ENCODE results near the gene KCNMA1. TPM values are rescaled to one million over a fixed set of nuclear protein-coding genes. Genes with fewer than 3 reads are reported as not detected.

Gene KCNMA1
- total and polyA plus RNA-seq, 3 donors from 2014 or later = 13.6 to 36.1 (median 24.7) TPM

DNA sequence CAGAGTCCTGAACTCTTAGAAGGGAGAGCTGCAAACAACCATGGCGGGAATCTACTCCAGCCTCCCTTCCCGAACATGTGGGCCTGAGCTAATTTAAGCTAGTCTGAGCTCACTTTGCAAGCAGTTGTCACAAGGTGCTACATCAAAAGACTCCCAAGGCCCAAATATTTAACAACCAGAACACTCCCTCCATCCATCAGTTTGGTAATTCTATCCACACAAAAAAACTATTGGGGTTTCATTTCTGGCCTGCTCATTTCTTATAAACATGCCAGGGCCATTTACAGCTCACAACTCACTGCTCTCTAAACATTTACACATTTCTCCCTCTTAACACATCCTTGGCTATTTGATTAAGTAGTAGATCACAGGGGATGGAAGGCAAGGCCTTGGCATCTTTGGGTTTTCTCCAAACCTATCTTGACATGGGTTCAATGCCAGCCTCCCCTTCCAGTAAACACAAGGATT, 263.4 kb downstream of the KCNMA1 start:
- 91 to 98% methylated on average over 2 of the region's 2 CpGs for WGBS, 2 donors
- no peaks in the 10 kb centered on the region for H3K9me3 ChIP-seq
- no peak overlapping the region for H3K4me3 ChIP-seq
- H3K27ac ChIP-seq = no peak overlapping the region
- H3K4me1 ChIP-seq = no peaks in the 10 kb centered on the region
- TF ChIP-seq, protein P1, sequence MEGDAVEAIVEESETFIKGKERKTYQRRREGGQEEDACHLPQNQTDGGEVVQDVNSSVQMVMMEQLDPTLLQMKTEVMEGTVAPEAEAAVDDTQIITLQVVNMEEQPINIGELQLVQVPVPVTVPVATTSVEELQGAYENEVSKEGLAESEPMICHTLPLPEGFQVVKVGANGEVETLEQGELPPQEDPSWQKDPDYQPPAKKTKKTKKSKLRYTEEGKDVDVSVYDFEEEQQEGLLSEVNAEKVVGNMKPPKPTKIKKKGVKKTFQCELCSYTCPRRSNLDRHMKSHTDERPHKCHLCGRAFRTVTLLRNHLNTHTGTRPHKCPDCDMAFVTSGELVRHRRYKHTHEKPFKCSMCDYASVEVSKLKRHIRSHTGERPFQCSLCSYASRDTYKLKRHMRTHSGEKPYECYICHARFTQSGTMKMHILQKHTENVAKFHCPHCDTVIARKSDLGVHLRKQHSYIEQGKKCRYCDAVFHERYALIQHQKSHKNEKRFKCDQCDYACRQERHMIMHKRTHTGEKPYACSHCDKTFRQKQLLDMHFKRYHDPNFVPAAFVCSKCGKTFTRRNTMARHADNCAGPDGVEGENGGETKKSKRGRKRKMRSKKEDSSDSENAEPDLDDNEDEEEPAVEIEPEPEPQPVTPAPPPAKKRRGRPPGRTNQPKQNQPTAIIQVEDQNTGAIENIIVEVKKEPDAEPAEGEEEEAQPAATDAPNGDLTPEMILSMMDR (IDR thresholded peaks at IDR 0.05) = no peak
- no peaks in the 10 kb centered on the region for H3K27me3 ChIP-seq
- intact Hi-C loops (cut with DNase I; ENCODE audit: low total_unique reads) = no loop called here
- DNase-seq = no peak
- H3K36me3 ChIP-seq (ENCODE audit: low read depth, missing control alignments) = no peaks in the 10 kb centered on the region

DNA sequence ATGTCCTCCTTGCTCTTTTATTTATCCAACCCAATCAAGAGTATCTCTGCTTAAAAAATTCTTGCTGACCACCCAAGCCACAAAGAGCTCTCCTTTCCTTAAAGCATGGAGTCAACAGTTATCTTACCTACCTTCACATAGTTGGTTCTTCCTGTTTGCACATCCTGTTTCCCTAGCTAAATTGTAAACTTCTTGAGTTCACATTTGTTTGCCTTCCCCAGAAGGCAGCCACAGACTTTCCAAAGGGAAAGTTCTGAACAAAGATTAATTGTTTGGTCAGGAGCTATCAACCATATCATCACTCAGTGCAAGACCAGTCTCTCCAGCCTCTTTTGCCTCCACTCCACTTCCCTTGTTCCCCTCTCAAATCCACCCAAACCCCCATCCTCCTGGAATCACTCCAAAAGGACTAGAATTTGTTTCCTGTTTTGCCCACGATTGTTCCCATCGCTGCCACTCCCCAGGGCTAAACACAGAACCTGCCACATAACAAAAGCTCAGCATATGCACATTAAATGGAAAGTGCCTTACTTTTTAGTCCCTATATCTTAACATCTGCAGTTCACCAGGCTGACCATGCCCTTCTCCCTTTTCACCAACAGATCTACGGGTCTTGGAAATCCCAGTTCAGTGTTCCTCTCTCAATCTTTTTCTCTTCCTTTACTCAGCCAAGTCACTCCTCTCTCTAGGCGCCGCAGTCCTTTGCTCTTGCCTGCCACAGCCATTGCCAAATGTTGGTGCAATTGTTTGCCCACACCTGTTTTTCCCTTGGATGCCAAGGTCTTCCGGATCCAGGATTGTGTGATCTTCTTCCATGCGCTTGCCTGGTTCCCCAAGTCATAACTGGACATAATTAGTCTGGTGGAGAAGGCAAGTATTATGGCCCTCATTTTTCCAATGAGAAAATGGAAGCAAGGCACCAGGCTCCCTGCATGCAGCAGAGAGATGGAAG, 265.5 kb downstream of the KCNMA1 start:
- DNase-seq = no peak
- intact Hi-C loops (cut with DNase I; ENCODE audit: low total_unique reads) = no loop called here

DNA sequence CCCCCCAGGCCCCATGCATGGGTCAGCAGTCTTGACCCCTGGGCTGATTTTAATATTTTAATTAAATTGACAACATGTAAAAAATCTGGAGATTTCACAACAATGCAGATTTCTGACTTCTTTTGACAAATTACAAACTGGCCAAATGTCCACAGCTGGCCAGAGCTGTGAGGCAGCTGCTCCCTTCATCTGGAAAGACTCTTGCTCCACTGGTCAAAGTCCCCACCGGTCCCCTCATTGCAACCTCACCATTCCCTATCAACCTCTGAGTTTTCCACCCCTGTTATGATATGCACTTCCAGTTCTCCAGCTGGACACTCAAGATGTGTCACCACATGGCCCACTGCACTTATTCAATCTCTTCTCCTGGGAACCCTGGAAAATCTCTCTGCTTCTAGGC, 266.2 kb downstream of the KCNMA1 start:
- TF ChIP-seq POLR2A (IDR thresholded peaks at IDR 0.05) = no peak
- TF ChIP-seq, protein P1 (IDR thresholded peaks at IDR 0.05) = no peak
- 74 to 90% methylated on average over 1 of the region's 1 CpG for WGBS, 2 donors
- Histone ChIP-seq H3K27me3 (no peaks in the 10 kb centered on the region), H3K36me3 (ENCODE audit: low read depth, missing control alignments) (no peaks in the 10 kb centered on the region), H3K27ac (no peak overlapping the region), H3K4me3 (no peak overlapping the region), H3K4me1 (no peaks in the 10 kb centered on the region), H3K9me3 (no peaks in the 10 kb centered on the region)
- intact Hi-C loops (cut with DNase I; ENCODE audit: low total_unique reads) = no loop called here
- DNase-seq = no peak

More for the DNA sequence above, 265.5 kb downstream of the KCNMA1 start:
- H3K27ac ChIP-seq = no peak overlapping the region
- WGBS, 2 donors = 81 to 84% methylated on average over 7 of the region's 7 CpGs
- TF ChIP-seq, protein P1 (IDR thresholded peaks at IDR 0.05) = no peak
- TF ChIP-seq POLR2A (IDR thresholded peaks at IDR 0.05) = no peak
- H3K9me3 ChIP-seq = no peaks in the 10 kb centered on the region
- H3K27me3 ChIP-seq = no peaks in the 10 kb centered on the region
- no peak overlapping the region for H3K4me3 ChIP-seq
- H3K4me1 ChIP-seq = no peaks in the 10 kb centered on the region
- no peaks in the 10 kb centered on the region for H3K36me3 ChIP-seq (ENCODE audit: low read depth, missing control alignments)

DNA sequence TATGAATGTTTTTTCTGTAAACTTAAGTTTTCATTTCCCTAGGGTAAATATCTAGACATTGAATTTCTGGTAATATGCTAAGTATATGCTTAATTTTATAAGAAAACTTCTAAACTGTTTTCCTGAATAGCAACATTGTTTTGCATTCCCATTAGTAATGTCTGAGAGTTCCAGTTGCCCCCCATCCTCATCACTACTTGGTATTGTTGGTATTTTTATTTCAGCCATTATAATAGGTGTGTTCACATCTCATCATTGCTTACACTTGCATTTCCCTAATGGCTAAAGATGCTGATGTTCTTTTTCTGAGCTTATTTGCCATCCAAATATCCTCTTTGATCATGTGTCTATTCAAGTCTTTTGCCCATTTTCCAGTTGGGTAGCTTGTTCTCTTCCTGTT, 269.6 kb downstream of the KCNMA1 start:
- DNase-seq = no peak
- no peaks in the 10 kb centered on the region for H3K4me1 ChIP-seq
- H3K27me3 ChIP-seq = no peaks in the 10 kb centered on the region
- no peaks in the 10 kb centered on the region for H3K36me3 ChIP-seq (ENCODE audit: low read depth, missing control alignments)
- no peak overlapping the region for H3K4me3 ChIP-seq
- no peaks in the 10 kb centered on the region for H3K9me3 ChIP-seq
- no peak overlapping the region for H3K27ac ChIP-seq
- intact Hi-C loops (cut with DNase I; ENCODE audit: low total_unique reads) = no loop called here
- TF ChIP-seq, protein P1 (IDR thresholded peaks at IDR 0.05) = no peak
- TF ChIP-seq POLR2A (IDR thresholded peaks at IDR 0.05) = no peak

DNA sequence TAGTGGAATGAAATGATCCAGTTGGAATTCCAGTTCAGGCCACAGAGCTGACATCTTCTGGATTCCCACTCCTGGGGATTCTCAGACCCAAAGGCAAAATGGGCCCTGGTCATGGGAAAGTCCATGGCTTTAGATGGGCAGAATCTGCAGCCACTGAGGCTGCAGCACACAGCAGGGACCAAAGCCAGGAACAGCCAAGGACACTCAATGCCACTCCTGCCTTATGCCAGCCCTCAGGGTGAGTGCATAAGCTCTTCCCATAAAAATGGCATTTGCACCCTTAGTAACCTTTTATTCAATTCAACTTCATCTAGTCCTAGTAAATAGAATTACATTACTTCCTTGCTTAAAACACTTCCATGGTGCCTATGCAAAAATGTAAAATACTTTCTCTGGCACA, 274.4 kb downstream of the KCNMA1 start:
- TF ChIP-seq, protein P1 (IDR thresholded peaks at IDR 0.05) = no peak
- no peak for TF ChIP-seq POLR2A (IDR thresholded peaks at IDR 0.05)

More for the DNA sequence above, 274.4 kb downstream of the KCNMA1 start:
- no peaks in the 10 kb centered on the region for H3K9me3 ChIP-seq
- no peak overlapping the region for H3K4me3 ChIP-seq
- intact Hi-C loops (cut with DNase I; ENCODE audit: low total_unique reads) = no loop called here
- no peak overlapping the region for H3K27ac ChIP-seq
- no peak for DNase-seq
- no peaks in the 10 kb centered on the region for H3K27me3 ChIP-seq
- H3K36me3 ChIP-seq (ENCODE audit: low read depth, missing control alignments) = no peaks in the 10 kb centered on the region
- H3K4me1 ChIP-seq = no peaks in the 10 kb centered on the region
